Esophagus muscularis mucosa (tissue), 4 donors: ENCODE results near the gene PCBP3.

Source experiments
- EP300 ChIP-seq: sonication (generic); formaldehyde crosslinking; IDR thresholded peaks from one replicate; pipeline ENCODE4 v1.6.1; 2017; ENCODE audit warnings: antibody characterized with exemption
- POLR2AphosphoS5 ChIP-seq, 2 donors: sonication (generic); formaldehyde crosslinking; IDR thresholded peaks; one replicate each; pipeline ENCODE4 v1.6.1; 2017; ENCODE audit warnings: antibody characterized with exemption in 2 of 2
- TF ChIP-seq, protein P1 (sequence below), 3 experiments: fragments of 200-600 bp in 2 of 3; fragments of 450-650 bp in 1 of 3; sonication (generic) in 2 of 3; IDR thresholded peaks; one replicate each; pipeline ENCODE4 v1.5.1; 2017 to 2019; ENCODE audit warnings: antibody characterized with exemption in 3 of 3, mild to moderate bottlenecking in 2 of 3, moderate library complexity in 1 of 3

DNA sequence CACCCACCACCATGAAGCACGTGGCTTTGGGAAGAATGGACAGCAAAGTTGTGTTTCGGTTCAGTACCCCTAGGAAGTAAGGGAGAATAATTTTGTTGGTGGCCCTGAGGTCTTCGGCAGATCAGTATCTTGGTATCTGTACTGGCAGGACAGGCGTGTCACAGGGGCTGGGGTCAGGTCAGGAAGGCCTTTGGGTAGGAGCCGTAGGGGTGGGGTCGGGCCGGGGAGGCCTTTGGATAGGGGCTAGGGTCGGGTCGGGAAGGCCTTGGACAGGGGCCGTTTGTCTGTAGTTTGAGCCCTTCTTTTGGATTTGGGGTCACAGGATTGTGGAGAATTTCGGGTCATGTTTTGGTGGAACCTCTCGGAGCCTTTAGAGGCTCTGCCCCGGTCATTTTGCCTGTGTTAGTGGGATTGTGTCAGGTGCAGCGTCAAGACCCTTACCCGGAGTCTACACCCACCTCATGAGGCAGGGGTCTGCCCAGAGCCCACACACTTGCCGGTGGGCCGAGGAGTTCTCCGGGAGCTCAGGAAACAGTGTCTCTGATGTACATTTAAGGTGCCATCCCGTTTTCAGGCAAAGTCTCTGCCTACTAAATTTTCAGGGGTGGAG, 262.8 kb downstream of the PCBP3 start:
- TF ChIP-seq, protein P1, sequence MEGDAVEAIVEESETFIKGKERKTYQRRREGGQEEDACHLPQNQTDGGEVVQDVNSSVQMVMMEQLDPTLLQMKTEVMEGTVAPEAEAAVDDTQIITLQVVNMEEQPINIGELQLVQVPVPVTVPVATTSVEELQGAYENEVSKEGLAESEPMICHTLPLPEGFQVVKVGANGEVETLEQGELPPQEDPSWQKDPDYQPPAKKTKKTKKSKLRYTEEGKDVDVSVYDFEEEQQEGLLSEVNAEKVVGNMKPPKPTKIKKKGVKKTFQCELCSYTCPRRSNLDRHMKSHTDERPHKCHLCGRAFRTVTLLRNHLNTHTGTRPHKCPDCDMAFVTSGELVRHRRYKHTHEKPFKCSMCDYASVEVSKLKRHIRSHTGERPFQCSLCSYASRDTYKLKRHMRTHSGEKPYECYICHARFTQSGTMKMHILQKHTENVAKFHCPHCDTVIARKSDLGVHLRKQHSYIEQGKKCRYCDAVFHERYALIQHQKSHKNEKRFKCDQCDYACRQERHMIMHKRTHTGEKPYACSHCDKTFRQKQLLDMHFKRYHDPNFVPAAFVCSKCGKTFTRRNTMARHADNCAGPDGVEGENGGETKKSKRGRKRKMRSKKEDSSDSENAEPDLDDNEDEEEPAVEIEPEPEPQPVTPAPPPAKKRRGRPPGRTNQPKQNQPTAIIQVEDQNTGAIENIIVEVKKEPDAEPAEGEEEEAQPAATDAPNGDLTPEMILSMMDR (IDR thresholded peaks at IDR 0.05) = no peak
- no peak for TF ChIP-seq EP300
- no peak for TF ChIP-seq POLR2AphosphoS5 (IDR thresholded peaks at IDR 0.05)
